Activated CD8-positive, alpha-beta memory T cell treated with anti-CD3 and anti-CD28 coated beads for 24 hours (primary cell): ENCODE data around the gene CSTA.

Experiments used
- DNase-seq: peaks from one replicate; pipeline ENCODE4 v3.0.0-alpha.2; 2020

CSTA gene

GRCh38 chr3:122324871-122325323 is at the start of gene CSTA:
Gene CSTA, plus strand, starts transcription at chr3:122325248. Its CDS starts 45 bp downstream, at chr3:122325293.
- no peak for DNase-seq

- DNase-seq = no peak
Measured at GRCh38 chr3:122281891-122282290, 43.2 kb upstream of the CSTA start.

GRCh38 chr3:122283796-122284445 is 41.1 kb upstream of the CSTA start:
- DNase-seq = no peak

GRCh38 chr3:122284486-122284885 is 40.6 kb upstream of the CSTA start:
- DNase-seq = no peak

- DNase-seq = no peak
Measured at GRCh38 chr3:122294359-122294758, 30.7 kb upstream of the CSTA start.

GRCh38 chr3:122295266-122296062 is 29.6 kb upstream of the CSTA start:
- no peak for DNase-seq

- DNase-seq = no peak
Measured at GRCh38 chr3:122298239-122298638, 26.8 kb upstream of the CSTA start.

GRCh38 chr3:122299215-122299614 is 25.8 kb upstream of the CSTA start:
- DNase-seq = no peak

- no peak for DNase-seq
Measured at GRCh38 chr3:122299872-122300460, 25.1 kb upstream of the CSTA start.

GRCh38 chr3:122301063-122301462 is 24.0 kb upstream of the CSTA start:
- DNase-seq = no peak

GRCh38 chr3:122305818-122306621 is 19.0 kb upstream of the CSTA start:
- no peak for DNase-seq

- no peak for DNase-seq
Measured at GRCh38 chr3:122306622-122306953, 18.5 kb upstream of the CSTA start.

GRCh38 chr3:122307094-122307687 is 17.9 kb upstream of the CSTA start:
- DNase-seq = no peak

- DNase-seq = no peak
Measured at GRCh38 chr3:122307976-122308375, 17.1 kb upstream of the CSTA start.

- DNase-seq = no peak
Measured at GRCh38 chr3:122310361-122310760, 14.7 kb upstream of the CSTA start.

GRCh38 chr3:122312826-122313225 is 12.2 kb upstream of the CSTA start:
- DNase-seq = no peak

GRCh38 chr3:122313281-122313680 is 11.8 kb upstream of the CSTA start:
- no peak for DNase-seq

GRCh38 chr3:122314228-122314876 is 10.7 kb upstream of the CSTA start:
- no peak for DNase-seq

- no peak for DNase-seq
Measured at GRCh38 chr3:122315619-122316018, 9.4 kb upstream of the CSTA start.

GRCh38 chr3:122316368-122316767 is 8.7 kb upstream of the CSTA start:
- DNase-seq = no peak

GRCh38 chr3:122318620-122319019 is 6.4 kb upstream of the CSTA start:
- no peak for DNase-seq
